GM11168 (cell line): ENCODE measurements around the gene CD1C.
"Not testable (repeated sequence)": the region's sequence is repeated elsewhere in the genome, so short reads cannot be mapped to it uniquely, and the experiment has no call there.

ENCODE experiments used
- in situ Hi-C: fragments of 300-500 bp; cut with MboI; formaldehyde crosslinking; loops from one replicate; pipeline ENCODE4 v1.12.0; 2022; ENCODE audit warnings: low sequenced_read_pairs; ENCODE audit not compliant: unreplicated experiment

The CD1C gene

DNA sequence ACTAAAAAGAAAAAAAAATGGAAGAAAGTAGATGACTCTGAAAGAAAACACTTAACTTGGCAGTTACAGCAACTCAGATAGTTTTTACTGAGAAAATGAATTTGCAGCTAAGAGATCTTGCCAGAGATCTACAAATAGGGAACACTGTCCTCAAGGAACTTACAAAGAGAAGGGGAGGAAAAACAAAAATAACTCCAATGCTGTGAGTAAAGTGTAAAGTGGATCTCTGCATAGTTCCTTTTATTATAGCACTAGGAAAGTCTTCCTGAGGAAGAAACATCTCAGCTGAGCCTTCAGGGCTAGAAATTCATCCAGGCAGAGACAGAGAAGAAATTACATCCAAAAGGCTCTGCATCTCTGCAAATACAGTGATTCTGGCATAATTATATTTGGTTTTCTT is 37.8 kb downstream of the CD1C start:
- in situ Hi-C loops: no loop called here

DNA sequence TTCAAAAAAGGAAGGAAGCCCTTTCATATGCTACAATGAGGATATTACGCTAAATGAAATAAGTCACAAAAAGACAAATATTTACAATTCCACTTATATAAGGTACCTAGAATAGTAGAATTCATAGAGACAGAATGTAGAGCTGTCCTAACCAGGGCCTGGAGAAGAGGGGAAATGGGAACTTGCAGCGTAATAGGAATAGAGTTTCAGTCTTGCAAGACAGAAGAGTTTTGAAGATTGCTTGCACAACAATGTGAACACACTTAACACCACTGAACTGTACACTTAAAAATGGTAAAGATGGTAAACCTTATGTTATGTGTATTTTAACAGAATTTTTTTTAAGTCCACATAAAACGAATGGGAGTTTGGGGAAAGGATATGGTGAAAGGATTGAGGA is 38.7 kb downstream of the CD1C start:
- in situ Hi-C loops: no loop called here

DNA sequence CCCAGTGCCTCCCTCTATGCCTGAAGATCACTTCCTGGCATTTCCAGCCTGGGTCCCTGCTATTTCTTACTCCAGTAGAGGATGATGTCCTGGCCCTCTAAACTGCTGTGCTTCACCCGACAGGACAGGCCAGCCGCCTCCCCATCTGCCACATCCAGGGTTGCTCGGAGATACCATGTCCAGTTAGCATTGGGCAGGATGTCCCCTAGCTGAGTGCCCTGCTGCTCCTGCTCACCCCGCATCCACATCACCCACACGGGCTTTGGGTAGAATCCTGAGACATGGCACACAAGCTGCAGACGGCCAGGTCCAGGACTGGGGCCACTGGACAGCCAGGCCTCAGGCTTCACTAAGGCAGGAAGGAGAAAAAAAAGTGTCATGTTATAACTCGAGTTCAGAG is 39.6 kb downstream of the CD1C start:
- in situ Hi-C loops: no loop called here

DNA sequence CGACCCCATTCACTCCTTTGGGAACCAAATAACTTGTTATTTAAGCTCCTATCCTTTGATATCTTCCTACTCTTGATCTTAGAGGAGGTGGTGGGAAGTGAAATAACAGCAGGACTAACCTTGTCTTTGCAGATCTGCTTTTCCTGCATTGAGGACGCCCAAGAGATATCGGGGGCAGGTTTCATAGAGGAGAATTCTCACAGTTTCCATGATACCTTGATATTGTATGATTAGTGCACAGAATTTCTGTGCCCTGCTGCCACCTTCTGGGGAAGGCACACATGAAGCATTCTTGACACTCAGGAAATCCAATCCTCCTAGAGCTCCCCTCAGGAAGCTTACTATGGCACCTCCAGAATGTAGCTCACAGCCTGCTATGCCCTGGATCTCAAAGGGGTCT is 40.0 kb downstream of the CD1C start:
- in situ Hi-C loops: no loop called here

DNA sequence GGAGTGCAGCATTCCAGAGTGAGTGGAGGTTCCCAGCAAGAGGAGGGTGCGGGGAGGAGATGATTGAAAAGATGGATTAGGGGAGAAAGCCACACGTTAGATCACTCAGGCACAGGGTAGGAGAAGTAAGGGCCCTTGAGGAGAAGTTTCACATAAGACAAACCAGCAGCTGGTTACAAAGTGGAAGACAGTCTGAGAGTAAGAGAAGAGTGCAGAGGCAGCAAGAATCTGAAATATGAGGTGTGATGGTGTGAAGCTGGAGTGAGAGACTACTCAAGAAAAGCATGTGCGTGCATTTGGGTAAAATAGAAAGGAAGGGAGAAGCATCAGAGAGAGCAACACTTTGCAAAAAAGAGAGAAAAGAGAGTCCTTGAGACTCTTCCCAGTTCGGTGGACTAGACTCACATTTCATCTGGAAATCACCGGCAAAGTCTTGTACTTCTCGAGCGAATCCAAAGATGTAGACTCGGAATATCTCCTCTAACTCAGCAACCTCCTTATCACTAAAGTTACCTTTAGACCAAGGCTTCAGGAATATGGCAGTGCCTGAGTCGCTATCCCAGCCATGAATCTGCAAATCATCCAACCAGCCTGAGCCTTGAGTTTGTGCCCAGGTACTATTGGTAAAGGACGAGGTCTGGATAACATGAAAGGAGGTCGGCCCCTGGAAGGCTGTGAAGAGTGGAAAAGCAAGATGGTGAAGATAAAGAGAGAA is 40.8 kb downstream of the CD1C start:
- in situ Hi-C loops: no loop called here

DNA sequence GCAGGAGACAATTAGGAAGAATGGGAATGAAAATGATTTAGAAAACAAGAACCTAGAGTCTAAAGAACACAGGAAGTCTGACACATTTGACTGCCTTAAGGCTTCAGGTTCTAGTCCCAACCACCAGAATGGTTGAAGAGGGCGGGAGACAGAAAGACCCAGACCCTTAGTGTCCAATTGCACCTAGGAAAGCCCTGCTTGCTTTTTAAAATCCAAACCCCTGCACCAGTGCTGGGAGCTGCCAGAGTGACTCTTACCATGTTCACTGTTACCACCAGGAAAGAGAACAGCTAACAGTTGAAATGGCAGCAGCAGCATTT is 41.3 kb downstream of the CD1C start:
- in situ Hi-C loops: no loop called here

DNA sequence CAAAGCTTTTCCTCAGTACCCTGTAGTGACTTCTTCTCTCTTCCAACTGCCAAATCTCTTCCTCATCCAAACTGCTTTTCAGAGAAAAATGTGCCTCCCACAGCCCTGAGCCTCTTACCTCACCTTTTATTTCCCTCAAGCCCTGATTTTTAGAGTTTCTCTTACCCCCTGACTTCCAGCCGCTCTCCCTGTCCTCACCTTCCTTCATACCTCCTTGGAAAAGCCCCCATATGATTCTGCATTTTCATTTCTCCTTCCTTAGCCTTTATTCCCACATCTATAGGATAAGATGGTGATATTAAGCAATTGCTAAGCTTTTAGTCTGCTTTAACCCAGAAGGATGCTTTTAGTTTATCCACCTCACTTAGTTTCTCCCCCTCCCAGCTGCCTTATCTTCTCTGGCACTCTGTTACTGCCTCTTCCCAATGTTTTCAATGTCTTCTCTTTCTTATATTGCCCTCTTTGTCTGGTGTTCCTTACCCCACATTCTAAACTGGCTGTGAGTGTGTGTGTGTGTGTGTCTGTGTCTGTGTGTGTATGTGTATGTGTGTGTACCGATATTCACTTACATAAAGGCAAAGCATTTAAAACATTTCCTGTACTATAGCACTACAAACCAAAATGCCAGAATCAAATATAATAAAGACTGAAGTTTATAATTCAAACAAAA is 41.9 kb downstream of the CD1C start, which contains the start of gene CD1B:
Gene CD1B (minus strand): TSS at position 51 of the 670 bp plus-strand sequence. CDS start 108 bp downstream, outside the sequence.
- in situ Hi-C loops: no loop called here

DNA sequence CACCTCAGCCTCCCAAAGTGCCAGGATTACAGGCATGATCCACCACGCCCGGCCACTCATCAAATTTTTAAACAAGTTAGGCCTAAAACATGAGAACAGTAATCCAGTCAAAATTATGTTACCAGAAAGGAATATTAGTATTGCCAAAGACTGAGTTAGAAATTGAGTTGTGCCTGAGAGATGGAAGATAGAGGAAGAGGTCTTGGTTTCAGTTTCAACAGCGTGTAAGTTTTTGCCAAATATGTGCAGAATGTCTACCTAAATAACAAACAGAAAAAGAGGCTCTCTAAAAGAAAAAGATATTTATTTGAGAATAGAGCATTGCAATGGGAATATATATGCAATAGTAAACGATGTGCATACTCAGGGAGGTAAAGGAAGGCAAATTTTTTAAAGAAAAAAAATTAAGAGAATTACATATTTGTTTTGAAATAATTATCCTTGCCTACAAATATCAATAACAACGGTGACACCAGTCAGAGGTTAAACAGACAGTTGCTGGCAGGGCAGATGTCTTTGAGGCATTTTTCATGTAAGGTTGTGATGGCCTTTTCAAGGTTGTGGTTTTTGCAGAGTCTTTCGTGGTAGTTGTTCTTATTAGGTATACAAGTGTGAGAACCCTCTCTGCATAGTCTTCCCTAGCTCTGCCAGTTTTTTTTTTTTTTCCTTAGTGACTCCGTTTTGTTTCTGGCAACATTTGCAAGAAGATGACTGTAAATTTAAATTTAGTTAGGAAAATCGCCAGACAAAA is 43.9 kb downstream of the CD1C start:
- in situ Hi-C loops: no loop called here

DNA sequence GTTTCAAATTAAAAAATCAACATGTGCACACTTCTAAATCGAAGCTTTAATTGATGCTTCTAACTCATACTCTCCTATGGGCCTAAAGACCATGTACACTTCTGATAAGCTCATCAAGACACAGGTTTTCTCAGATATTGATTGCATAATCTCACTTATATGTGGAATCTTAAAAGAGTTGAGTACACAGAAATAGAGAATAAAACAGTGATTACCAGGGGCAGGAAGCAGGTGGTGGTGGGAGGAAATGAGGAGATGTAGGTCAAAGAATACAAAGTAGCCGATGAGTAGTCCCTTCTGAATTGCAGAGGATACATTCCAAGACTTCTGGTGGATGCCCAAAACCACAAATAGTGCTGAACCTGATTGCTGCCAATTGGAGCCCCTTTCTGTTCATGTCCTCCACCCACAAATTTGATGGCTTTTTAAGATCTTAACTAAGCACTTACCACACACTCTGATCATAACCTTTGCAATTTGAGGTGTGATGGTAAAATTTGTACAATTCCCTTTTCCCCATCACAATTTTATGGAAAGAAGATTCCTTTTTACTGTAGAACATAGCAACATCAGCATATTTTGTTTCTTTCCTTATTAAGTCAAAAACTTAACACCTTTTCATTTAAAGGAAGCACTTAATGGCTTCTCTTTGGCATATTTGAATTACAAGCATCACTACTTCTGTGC is 44.9 kb downstream of the CD1C start:
- in situ Hi-C loops: no loop called here

DNA sequence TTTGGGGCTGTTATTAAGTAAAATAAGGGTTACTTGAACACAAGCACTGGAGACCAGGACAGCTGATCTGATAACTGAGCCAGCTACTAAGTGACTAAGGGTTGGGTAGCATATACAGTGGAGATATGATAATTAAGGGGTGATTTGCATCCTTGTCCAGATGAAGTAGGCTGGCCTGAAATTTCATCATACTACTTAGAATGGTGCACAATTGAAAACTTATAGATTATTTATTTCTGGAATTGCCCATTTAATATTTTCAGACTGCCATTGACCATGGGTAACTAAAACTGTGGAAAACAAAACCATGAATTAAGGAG is 45.5 kb downstream of the CD1C start:
- in situ Hi-C loops: no loop called here

DNA sequence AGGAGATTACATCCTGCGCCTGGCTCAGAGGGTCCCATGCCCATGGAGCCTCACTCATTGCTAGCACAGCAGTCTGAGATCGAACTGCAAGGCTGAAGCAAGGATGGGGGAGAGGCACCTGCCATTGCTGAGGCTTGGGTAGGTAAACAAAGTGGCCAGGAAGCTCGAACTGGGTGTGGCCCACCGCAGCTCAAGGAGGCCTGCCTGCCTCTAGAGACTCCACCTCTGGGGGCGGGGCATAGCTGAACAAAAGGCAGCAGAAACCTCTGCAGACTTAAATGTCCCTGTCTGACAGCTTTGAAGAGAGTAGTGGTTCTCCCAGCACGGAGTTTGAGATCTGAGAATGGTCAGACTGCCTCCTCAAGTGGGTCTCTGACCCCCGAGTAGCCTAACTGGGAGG is 46.7 kb downstream of the CD1C start:
- in situ Hi-C loops: not testable (repeated sequence)
